ENCODE data around the gene ACER2.
"Not testable (repeated sequence)": the region's sequence is repeated elsewhere in the genome, so short reads cannot be mapped to it uniquely, and the experiment has no call there.

ACER2 gene

DNA sequence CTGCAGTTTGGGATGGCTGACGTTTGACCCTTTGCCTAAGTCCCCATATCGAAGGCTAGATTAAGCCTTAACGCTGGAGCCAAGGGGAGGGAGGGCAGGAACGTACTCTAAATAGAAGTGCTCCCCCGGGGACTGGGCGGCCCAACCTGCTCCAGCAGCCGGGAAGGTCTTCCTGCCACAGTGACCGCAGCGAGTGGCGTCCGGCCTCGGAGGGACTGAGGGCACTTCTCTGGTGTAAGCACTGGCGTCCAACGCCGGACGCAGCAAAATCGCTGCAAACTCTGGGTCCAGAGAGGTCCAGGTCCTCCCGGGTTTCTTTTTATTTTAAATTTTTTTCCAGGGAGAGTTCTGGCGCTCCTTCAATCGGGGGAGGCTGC is 505 bp upstream of the ACER2 start:
- DNase-seq = no peak

DNA sequence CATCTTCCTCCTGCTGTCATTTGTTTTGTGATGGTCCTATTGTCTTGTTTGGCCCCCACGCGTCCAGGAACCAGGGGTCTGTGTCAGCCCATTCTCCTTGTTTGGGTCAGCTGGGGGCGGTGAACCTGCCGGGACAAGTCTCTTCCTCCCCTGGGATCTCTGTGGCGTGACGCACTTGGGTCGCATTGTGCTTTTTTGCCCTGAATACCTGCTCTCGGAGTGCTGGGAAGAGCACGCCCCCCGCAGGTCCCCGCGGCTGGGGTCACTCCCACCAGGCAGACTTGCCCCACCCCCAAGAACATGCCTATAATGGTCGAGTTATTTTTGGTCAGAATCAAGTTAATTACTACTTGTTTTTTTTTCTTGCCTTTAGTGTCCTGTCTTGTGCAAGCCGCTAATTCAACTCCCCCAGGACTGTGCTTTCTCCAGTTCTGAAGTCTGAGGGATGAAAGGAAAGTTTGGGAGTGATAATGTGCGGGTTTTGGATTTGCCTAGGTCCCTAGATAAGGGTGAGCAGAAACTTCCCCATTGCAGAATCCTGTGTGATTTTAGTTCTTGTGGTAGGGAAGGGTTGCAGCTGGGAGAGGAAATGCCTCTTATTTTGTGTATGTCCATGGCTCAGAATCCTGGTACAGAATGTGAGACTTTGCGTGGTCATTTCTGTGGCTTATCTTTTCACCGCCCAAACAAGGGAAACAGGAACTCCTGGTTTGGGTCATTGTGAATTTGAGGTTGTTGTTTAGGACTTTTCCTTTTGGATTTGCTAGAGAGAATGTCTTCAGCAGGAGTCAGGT is 789 bp downstream of the ACER2 start:
- no peak for DNase-seq

DNA sequence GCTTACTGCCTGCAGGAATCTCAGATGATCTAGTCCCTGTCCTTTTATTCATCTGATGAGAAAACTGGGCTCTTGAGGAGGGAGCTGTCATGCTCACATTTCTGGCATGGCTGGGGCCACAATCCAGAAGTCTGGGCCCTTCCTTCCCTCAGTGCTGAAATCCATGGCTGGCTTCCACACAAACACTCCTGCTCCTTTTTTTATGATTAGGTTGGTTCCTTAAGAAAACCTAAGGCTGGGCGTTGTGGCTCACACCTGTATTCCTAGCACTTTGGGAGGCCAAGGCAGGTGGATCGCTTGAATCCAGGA is 1.3 kb downstream of the ACER2 start:
- no peak for DNase-seq

DNA sequence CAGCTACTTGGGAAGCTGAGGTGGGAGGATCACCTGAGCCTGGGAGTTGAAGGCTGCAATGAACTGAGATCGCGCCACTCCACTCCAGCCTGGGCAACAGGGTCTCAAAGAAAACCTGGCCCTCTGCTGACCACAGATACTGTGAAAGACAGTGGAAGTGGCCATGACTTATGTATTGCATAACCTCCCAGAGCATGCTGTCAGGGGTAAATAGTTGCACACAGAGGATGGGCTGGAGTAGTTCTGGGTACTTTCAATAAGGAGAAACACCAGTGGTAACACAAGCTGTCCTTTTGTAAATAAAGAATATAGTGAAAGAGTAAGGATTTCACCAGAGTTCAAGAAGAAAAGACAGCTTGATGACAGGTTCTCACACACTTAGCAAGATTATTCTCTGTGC is 1.8 kb downstream of the ACER2 start:
- DNase-seq = no peak

DNA sequence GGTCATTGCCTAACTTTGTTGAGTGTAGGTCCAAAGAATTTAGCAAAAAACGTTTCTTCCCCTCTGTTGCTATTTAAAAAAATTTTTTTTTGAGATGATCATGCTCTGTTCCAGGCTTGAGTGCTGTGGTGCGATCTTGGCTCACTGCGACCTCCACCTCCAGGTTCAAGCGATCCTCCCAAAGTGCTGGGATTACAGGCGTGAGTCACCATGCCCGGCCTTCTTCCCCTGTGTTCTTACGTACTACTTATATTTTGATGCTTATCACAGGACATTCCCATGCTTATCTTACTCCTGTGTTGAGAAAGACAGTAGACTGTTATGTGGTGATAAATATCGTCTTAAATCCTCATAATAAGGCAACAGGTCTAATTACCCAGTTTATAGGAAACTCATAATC is 2.5 kb downstream of the ACER2 start:
- DNase-seq = no peak

DNA sequence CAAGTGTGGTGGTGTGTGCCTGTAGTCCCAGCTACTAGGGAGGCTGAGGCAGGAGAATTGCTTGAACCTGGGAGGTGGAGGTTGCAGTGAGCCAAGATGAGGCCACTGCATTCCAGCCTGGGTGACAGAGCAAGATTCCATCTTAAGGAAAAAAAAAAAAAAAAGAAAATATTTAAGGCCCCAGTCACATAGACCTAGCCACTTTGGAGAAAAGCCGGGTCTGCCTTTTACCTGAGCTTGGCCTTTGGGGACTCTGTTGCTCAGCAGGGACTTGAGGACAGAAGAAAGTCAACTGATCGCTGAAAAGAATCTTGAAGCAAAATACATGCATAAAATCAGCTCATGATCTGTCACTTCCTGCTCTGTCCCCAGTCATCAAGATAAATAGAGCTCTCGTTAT is 4.6 kb downstream of the ACER2 start:
- not testable (repeated sequence) for DNase-seq

DNA sequence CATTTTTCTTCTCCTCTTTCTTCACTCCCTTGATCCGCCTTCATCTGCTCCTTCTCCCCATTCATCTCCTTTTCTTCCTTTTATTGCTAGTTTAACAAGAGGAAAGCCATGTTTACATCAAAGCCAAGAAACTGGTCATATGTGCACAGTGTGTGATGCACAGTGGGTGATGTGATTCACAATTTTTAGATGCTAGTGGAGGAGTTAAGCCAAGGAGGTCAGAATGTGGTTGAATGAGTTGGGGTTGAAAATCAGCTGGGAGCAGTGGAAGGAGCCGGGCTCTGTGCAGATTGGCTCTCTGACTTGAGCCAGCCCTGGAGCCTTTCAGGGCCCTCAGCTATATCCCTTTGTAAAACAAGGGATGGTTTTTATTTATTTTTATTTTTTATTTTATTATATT is 7.3 kb downstream of the ACER2 start:
- no peak for DNase-seq

DNA sequence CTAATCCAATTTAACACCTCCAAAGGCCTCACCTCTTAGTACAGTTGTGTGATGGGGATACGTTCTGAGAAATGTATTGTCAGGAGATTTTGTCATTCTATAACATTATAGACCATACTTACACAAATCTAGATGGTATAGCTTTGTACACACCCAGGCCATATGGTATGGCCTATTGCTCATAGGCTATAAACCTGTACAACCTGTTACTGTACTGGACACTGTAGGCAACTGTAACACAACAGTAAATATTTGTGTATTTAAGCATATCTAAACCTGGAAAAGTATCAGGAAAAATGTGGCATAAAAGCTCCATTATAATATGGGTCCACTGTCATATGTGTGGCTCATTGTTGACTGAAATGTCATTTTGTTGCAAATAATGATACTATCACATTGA is 12.1 kb downstream of the ACER2 start:
- DNase-seq = no peak

DNA sequence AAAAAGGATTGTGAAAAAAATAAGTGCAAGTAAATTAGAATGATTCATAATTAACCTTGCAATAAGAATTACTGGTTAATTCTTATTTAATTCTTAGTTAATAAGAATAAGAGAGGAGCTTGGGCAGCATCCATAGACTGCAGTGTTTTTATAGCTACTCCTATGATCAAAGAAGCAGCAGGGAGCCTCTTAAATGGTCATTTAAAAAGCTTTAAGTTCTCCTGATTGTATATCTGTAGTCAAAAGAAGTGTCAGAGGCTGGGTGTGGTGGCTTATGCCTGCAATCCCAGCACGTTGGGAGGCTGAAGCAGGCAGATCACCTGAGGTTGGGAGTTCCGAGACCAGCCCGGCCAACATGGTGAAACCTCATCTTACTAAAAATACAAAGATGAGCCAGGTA is 14.4 kb downstream of the ACER2 start:
- DNase-seq = no peak

DNA sequence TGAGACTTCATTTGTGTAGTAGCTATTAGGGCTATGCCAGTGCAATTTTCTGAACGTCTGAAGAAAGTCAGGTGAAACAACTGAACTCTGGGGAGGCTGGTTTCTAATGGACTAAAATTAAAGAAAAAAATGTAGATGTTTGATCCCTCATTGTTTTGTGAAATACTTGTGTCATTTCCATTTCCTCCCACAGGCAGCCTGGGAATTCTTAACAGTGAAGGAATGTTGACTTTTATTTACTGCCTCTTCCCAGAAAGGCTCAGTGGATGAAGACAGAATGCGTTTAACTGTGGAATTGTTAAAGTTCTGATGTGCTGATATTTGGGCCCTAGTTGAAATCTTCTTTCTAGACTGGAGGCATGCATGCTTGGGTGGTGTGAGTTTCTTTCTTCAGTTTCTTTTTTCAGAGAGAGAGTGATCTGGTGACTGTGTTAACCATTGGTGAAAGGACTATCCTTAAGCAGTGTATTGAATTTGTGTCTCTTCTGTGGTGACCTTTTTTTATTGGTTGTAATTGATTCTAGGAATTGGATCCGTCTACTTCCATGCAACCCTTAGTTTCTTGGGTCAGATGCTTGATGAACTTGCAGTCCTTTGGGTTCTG is 15.5 kb downstream of the ACER2 start:
- DNase-seq = no peak

DNA sequence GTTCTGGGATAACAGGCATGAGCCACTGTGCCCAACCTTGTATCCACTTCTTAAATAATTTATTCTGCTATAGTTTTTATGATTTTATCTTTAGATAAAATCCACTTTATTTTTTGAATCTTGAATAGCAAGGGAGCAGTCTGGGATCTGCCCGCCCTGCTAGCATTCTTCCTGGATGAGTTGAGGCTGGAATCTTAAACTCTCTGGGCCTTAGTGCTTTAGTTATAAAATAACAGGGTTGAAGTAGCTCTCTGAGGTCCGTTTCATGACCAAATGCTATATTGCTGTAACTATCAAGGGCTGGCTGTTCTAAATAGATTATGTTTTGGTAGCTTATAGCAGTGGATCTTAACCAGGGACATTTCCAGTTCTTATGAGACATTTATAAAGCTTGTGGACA is 20.8 kb downstream of the ACER2 start:
- no peak for DNase-seq

DNA sequence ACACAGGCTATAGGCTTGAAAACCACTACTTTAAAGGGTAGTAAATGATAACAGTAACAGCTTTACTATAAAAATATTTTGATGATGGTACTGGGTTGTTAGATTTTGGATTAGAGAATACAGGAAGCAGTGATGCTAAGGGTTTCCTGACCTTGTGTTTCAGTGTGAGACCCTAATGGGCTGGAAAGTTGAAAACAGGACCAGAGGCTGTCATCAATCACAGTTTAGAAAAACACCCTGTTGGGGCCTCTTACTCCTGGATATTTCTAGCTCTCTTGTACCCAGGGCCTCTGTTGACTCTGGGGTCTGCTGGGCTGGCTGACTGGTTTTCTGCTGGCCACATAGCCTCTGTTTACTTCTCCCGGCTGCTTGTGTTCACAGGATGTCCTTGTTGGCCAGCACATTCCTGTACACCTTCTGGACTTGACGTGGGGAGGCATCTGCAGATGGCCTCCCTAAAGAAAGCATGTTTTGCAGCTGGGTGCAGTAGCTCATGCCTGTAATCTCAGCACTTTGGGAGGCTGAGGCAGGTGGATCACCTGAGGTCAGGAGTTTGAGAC is 21.5 kb downstream of the ACER2 start:
- DNase-seq = no peak

DNA sequence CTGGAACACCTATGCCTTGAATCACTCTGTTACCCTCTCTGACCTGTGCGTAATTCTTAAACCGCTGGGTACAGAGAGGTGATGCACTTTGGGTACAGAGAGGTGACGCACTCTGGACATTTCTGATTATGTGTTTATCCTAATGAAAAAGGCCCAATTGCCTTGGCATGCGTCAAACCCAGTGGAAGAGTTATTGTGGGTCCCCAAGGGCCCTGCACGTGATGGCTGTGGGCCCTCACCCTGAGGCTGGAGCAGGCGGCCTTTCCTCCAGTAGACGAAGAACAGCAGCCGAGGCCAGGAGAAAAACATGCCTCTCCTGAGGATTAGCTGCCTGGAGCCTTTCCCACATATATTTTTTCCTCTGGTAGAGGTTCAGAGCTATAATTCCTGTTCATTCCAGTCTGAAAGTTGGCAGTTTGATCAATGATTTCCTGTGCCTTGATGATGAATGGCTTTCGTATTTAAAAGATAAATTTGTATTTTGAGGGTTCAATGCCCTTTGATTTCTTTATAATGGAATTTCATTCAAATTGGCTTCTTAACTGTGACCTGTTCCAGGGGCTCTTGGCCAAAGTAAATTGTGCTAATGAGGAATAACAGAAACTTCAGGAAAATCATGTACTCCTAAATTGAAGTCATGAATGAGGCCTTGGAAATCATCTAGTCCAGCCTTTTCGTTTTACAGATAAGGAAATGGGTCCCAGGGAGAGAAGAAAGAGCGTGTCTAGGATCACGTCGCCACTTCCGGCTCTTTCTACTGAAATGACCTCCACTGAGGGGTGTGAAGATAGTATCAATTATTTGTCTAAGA is 22.8 kb downstream of the ACER2 start:
- peak; percentile 43 for DNase-seq

DNA sequence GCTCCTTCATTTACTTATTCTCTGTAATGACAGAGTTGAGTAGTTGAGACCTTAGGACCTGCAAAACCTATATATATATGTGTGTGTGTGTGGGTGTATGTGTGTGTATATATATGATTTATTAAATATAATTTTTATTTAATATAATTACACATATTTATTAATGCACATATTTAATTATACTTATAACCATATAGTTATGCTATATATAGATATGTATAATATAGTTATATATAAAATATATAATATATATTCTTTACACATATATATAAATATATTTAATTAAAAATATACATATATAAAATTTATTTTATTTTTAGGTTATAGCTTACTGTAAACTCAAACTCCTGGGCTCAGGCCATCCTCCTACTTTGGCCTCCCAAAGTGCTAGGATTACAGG is 23.7 kb downstream of the ACER2 start:
- DNase-seq = no peak

DNA sequence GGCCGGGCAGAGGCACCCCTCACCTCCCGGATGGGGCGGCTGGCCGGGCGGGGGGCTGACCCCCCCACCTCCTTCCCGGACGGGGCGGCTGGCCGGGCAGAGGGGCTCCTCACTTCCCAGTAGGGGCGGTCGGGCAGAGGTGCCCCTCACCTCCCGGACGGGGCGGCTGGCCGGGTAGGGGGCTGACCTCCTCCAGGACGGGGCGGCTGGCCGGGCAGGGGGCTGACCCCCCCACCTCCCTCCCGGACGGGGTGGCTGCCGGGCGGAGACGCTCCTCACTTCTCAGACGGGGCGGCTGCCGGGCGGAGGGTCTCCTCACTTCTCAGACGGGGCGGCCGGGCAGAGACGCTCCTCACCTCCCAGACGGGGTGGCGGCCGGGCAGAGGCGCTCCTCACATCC is 24.9 kb downstream of the ACER2 start:
- DNase-seq = not testable (repeated sequence)

DNA sequence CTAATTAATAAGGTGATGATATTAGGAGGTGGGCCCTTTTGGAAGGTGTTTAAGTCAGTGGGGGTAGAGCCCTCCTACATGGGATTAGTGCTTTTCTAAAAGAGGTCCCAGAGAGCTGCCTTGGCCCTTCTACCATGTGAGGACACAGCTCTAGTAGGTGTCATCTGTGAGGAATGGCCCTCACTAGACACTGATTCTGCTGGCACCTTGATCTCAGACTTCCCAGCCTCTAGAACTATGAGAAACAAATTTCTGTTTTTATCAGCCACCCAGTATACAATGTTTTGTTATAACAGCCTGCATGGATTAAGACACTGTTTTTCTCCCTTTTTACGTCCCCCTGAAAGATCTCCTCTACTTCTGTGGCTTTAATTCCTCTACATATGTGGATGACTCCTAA is 31.6 kb downstream of the ACER2 start:
- DNase-seq = no peak

DNA sequence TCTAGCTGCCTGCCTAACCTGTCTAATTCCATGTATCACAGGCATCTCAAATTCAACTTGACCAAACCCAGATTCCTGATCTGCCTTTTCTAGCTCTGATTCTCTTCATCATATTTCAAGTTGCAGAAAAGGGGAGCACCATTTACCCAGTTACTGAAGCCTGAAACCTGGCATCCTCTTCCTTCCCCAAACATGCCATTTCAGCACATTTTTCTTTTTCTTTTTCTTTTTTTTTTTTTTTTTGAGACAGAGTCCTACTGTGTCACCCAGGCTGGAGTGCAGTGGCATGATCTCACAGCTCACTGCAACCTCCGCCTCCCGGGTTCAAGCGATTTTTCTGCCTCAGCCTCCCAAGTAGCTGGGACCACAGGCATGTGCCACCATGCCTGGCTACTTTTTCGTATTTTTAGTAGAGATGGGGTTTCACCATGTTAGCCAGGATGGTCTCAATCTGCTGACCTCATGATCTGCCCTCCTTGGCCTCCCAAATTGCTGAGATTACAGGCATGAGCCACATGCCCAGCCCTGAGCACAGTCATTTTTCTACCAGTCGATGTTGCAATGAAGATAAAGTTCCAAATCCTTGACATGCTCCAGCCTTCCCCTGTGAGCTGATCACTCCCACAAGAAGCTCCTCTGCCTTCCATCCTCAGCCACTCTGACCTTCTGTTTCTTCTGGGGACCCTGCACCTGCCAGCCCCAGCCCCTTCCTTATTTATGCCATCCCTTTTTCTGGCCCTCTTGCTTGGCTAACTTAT is 32.2 kb downstream of the ACER2 start:
- no peak for DNase-seq

DNA sequence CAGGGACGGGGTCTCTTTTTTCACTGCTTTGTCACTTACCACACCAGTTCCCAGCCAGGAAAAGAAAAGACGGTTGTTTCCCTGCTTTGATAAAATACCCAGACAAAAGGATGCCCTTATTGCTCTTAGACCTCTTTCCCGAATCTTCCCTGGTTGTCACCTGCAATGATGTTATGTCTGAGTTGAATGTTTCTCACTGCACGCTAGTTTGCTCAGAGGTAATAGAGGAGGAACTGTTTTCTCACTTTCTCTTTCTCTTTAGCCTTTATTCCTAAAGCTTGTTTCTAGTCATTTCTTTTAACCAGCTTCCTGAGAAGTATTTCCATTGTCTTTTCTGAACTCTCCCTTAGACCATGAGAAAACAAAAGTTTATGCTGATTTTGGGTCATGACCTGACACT is 32.9 kb downstream of the ACER2 start:
- DNase-seq = no peak

DNA sequence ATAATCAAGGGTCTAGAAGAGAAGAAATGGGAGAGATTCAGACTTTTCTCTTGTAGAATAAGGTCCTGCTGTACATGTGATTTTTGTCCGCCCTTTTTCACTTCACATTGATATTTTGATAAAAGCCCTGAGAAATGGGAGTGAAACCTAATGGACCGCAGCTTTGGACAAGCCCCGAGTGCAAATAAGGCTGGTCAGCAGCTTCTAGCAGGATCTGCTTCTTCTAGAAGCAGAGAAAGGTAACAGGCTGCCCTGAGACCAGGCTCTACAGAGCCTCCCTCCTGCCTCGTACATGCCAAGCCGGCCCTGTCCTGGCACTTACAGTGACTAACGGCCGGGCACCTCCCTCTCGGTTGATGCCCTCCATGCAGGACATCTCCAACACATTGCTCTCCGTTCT is 33.4 kb downstream of the ACER2 start:
- DNase-seq = no peak

DNA sequence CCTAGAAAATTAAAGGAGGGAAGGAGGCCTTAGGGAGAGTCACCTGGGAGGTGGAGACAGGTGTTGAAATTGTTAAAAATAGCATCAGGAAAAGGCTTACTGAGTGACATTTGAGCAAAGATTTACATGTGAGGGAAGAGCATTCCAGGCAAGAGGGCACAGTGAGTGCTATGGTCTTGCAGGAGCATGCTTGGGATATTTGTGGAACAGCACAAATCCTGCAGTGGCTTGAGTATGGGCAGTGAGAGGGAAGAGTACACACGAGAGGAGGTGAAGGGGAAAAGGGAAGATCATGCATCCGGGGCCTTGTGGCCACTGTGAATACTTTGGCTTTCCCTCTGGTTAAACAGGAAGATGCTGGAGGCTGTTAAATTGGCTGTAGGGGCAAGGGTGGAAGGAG is 36.6 kb downstream of the ACER2 start:
- DNase-seq = no peak

DNA sequence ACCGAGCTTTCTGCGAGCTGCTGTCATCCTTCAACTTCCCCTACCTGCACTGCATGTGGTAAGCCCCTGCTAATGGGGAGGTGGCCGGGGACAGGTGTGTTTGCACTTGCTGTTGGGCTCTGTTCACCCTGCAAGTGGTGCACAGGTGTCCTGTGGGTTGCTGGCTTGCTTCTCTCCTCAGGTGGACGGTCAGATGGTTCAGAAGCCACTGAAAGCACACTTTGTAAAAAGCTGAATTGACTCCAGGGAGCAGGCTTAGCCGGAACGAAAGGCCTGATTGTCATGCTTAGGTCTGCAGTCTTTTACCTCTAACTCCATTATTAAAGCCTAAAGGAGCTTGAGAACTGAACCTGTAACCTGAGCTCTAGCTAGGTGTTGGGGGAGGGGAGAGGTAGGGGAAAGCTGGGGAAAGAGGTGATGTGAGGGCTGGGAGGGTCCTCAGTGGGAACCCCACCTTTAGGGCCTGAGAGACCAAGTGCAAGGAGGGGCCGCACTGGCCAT is 37.6 kb downstream of the ACER2 start:
- DNase-seq = no peak
